ENCODE data around the gene TLR3. TPM values are rescaled to one million over a fixed set of nuclear protein-coding genes. Genes with fewer than 3 reads are reported as not detected.

Gene TLR3
- total and polyA plus RNA-seq, 8 donors, result 0.29 to 12.3 (median 2.2) TPM

GRCh38 chr4:186137196-186137794, 68.3 kb downstream of the TLR3 start:
- peak overlapping the region; percentile 22 to 29 (median 25) for H3K4me3 ChIP-seq
- DNase-seq, result peak in 1 of 2 donors; percentile 65
- 23 to 55% (median 33%) methylated on average over 6 of the region's 6 CpGs for WGBS, 5 donors
- peak in 5 of 7 experiments; percentile 68 to 80 (median 76) for TF ChIP-seq CTCF (IDR thresholded peaks at IDR 0.05)
- no peak for TF ChIP-seq POLR2A (IDR thresholded peaks at IDR 0.05)
- intact Hi-C loops (cut with DNase I; ENCODE audit: low total_unique reads), result no loop called here
- no peaks in the 10 kb centered on the region for H3K36me3 ChIP-seq
- no peaks in the 10 kb centered on the region for H3K9me3 ChIP-seq
- peak overlapping the region in 2 of 5 donors; percentile 19 to 24 for H3K27ac ChIP-seq
- H3K27me3 ChIP-seq, result no peaks in the 10 kb centered on the region
- H3K4me1 ChIP-seq, result peaks cover 0 to 18% (median 8%) of the 10 kb centered on the region in 4 donors

Small RNA genes within 50 kb of the gene (small RNA-seq; reads per million reads assigned to genes)
- gene RF00322, result 0 reads per million in 4 donors
- gene RNU4-64P, result 0 reads per million in 4 donors

Other genes starting within 250 kb of the TLR3 start
- gene FAM149A, start 35.5 kb downstream of the TLR3 start, total RNA-seq, result 100 to 1,000 TPM in 1 of 5 donors, 10 to 100 TPM in 3, 1 to 10 TPM in 1; 7.0 to 101 (median 35.9) TPM
- gene FAM149A, start 35.5 kb downstream of the TLR3 start, polyA plus RNA-seq, result 10 to 100 TPM in 2 of 3 donors, 1 to 10 TPM in 1; 5.6 to 24.7 (median 16.1) TPM
- gene CYP4V2, start 122.4 kb downstream of the TLR3 start, total RNA-seq, result 10 to 100 TPM in 4 of 5 donors, 1 to 10 TPM in 1; 7.0 to 33.2 (median 13.6) TPM
- gene CYP4V2, start 122.4 kb downstream of the TLR3 start, polyA plus RNA-seq, result 10 to 100 TPM in 1 of 3 donors, 1 to 10 TPM in 2; 6.0 to 11.5 (median 7.0) TPM
- gene KLKB1, start 158.4 kb downstream of the TLR3 start, total RNA-seq, result under 1 TPM in 2 of 5 donors, not detected in 3; 0.58 to 0.73 TPM
- gene KLKB1, start 158.4 kb downstream of the TLR3 start, polyA plus RNA-seq, result 1 to 10 TPM in 1 of 3 donors, under 1 TPM in 1, not detected in 1; 0.56 to 1.1 TPM
- not detected for gene F11, start 197.0 kb downstream of the TLR3 start, total RNA-seq
- under 1 TPM in 1 of 3 donors, not detected in 2; 0.18 TPM for gene F11, start 197.0 kb downstream of the TLR3 start, polyA plus RNA-seq